GM12865 (cell line): Measurements from ENCODE around the gene DPM2.

Source experiments
- DNase-seq: peaks from one replicate; pipeline ENCODE4 v3.0.0; 2010; ENCODE audit warnings: low read depth
- H3K4me3 ChIP-seq: 2 replicates; pipeline ENCODE4 v1.5.1; 2011; ENCODE audit warnings: mild to moderate bottlenecking, low read depth, low read length, control low read depth
- CTCF ChIP-seq: IDR thresholded peaks from 2 replicates; pipeline ENCODE4 v1.5.1; 2011; ENCODE audit warnings: low read length, control low read depth, low read depth, inconsistent platforms; ENCODE audit not compliant: insufficient read depth; ENCODE audit errors: missing control alignments

The DPM2 gene

GRCh38 chr9:127968042-127968441 lies 30.4 kb upstream of the DPM2 start:
- DNase-seq, result no peak
- H3K4me3 ChIP-seq, result no peak overlapping the region
- TF ChIP-seq CTCF, result no peak

- no peak for DNase-seq
- no peak for TF ChIP-seq CTCF
- no peak overlapping the region for H3K4me3 ChIP-seq
Observed at GRCh38 chr9:127967151-127967809, 29.6 kb upstream of the DPM2 start.

GRCh38 chr9:127966416-127967150 lies 28.9 kb upstream of the DPM2 start:
- no peak overlapping the region for H3K4me3 ChIP-seq
- TF ChIP-seq CTCF, result no peak
- no peak for DNase-seq

- TF ChIP-seq CTCF, result no peak
- no peak for DNase-seq
- no peak overlapping the region for H3K4me3 ChIP-seq
Observed at GRCh38 chr9:127965953-127966352, 28.3 kb upstream of the DPM2 start.

- H3K4me3 ChIP-seq, result no peak overlapping the region
- DNase-seq, result no peak
- TF ChIP-seq CTCF, result no peak
Observed at GRCh38 chr9:127963359-127964064, 25.9 kb upstream of the DPM2 start.

- no peak for DNase-seq
- H3K4me3 ChIP-seq, result no peak overlapping the region
- no peak for TF ChIP-seq CTCF
Observed at GRCh38 chr9:127963041-127963358, 25.3 kb upstream of the DPM2 start.
